Stomach (tissue), 4 donors: Measurements from ENCODE around the gene OTUD5.

ENCODE experiments used
- CTCF ChIP-seq, 7 experiments: fragments of 450-650 bp in 4 of 7; fragments of 200-600 bp in 3 of 7; sonication (generic) in 3 of 7; IDR thresholded peaks; one replicate each; pipeline ENCODE4 v1.5.1; 2016 to 2019; ENCODE audit warnings: antibody characterized with exemption in 7 of 7, control low read depth in 2 of 7, mild to moderate bottlenecking in 1 of 7
- EP300 ChIP-seq: sonication (generic); formaldehyde crosslinking; IDR thresholded peaks from one replicate; pipeline ENCODE4 v1.6.1; 2017; ENCODE audit warnings: antibody characterized with exemption
- POLR2A ChIP-seq, 4 donors: fragments of 450-650 bp; IDR thresholded peaks; one replicate each; pipeline ENCODE4 v1.6.1; 2016; ENCODE audit warnings: antibody characterized with exemption in 4 of 4, control low read depth in 2 of 4, mild to moderate bottlenecking in 1 of 4, moderate library complexity in 1 of 4
- POLR2AphosphoS5 ChIP-seq, 3 donors: sonication (generic); formaldehyde crosslinking; IDR thresholded peaks; one replicate each; pipeline ENCODE4 v1.6.1; 2016; ENCODE audit warnings: antibody characterized with exemption in 3 of 3

GRCh38 chrX:48927123-48927522, 30.3 kb downstream of the OTUD5 start:
- no peak for TF ChIP-seq CTCF (IDR thresholded peaks at IDR 0.05)
- TF ChIP-seq EP300 = no peak
- TF ChIP-seq POLR2AphosphoS5 (IDR thresholded peaks at IDR 0.05) = no peak
- no peak for TF ChIP-seq POLR2A (IDR thresholded peaks at IDR 0.05)
